Liver (tissue), 3 donors: ENCODE results near the gene HMGB4.

Experiments used
- GABPA ChIP-seq, 2 donors: IDR thresholded peaks in 1 of 2; conservative IDR thresholded peaks in 1 of 2; 2 replicates each; pipeline ENCODE4 v1.6.1; 2016; ENCODE audit warnings: antibody characterized with exemption in 2 of 2, mild to moderate bottlenecking in 1 of 2, moderate library complexity in 1 of 2
- NR2F2 ChIP-seq: IDR thresholded peaks from 2 replicates; pipeline ENCODE4 v1.6.1; 2016; ENCODE audit warnings: antibody characterized with exemption
- YY1 ChIP-seq: IDR thresholded peaks from 2 replicates; pipeline ENCODE4 v1.6.1; 2016; ENCODE audit warnings: antibody characterized with exemption, mild to moderate bottlenecking
- TF ChIP-seq, protein P1 (sequence below): fragments of 150-350 bp; IDR thresholded peaks from 2 replicates; pipeline ENCODE4 v1.5.1; 2017; ENCODE audit warnings: improper control_type of control experiment, low read depth, low read length; ENCODE audit not compliant: missing input control
- TF ChIP-seq, protein P2 (sequence below): IDR thresholded peaks from 2 replicates; pipeline ENCODE4 v1.6.1; 2016; ENCODE audit warnings: antibody characterized with exemption, mild to moderate bottlenecking
- donor health status: healthy.
- donor health status: healthy.

DNA sequence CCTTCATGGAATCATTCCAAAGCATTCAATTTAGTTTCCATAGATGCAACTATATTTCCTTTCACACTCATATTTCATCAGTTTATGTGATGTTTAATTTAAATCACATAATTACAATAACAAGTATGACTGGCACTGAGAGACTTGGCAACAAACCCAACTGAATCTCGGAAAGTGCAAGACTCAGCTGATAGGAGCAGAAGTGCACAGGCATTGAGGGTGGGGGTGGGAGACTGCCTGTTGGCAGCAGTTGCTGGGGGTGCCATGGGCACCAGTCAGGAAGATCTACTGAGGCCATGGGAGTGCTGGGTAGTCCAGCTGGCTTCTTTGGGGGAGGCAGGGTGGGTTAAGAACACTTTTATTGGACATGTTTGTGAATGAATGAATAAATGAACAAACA is 10.4 kb upstream of the HMGB4 start:
- TF ChIP-seq, protein P1, sequence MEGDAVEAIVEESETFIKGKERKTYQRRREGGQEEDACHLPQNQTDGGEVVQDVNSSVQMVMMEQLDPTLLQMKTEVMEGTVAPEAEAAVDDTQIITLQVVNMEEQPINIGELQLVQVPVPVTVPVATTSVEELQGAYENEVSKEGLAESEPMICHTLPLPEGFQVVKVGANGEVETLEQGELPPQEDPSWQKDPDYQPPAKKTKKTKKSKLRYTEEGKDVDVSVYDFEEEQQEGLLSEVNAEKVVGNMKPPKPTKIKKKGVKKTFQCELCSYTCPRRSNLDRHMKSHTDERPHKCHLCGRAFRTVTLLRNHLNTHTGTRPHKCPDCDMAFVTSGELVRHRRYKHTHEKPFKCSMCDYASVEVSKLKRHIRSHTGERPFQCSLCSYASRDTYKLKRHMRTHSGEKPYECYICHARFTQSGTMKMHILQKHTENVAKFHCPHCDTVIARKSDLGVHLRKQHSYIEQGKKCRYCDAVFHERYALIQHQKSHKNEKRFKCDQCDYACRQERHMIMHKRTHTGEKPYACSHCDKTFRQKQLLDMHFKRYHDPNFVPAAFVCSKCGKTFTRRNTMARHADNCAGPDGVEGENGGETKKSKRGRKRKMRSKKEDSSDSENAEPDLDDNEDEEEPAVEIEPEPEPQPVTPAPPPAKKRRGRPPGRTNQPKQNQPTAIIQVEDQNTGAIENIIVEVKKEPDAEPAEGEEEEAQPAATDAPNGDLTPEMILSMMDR = no peak
- TF ChIP-seq GABPA (IDR thresholded peaks at IDR 0.05 in 1 of 2, conservative IDR thresholded peaks at IDR 0.05 in 1 of 2) = no peak
- TF ChIP-seq, protein P2, sequence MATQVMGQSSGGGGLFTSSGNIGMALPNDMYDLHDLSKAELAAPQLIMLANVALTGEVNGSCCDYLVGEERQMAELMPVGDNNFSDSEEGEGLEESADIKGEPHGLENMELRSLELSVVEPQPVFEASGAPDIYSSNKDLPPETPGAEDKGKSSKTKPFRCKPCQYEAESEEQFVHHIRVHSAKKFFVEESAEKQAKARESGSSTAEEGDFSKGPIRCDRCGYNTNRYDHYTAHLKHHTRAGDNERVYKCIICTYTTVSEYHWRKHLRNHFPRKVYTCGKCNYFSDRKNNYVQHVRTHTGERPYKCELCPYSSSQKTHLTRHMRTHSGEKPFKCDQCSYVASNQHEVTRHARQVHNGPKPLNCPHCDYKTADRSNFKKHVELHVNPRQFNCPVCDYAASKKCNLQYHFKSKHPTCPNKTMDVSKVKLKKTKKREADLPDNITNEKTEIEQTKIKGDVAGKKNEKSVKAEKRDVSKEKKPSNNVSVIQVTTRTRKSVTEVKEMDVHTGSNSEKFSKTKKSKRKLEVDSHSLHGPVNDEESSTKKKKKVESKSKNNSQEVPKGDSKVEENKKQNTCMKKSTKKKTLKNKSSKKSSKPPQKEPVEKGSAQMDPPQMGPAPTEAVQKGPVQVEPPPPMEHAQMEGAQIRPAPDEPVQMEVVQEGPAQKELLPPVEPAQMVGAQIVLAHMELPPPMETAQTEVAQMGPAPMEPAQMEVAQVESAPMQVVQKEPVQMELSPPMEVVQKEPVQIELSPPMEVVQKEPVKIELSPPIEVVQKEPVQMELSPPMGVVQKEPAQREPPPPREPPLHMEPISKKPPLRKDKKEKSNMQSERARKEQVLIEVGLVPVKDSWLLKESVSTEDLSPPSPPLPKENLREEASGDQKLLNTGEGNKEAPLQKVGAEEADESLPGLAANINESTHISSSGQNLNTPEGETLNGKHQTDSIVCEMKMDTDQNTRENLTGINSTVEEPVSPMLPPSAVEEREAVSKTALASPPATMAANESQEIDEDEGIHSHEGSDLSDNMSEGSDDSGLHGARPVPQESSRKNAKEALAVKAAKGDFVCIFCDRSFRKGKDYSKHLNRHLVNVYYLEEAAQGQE = no peak
- no peak for TF ChIP-seq NR2F2
- no peak for TF ChIP-seq YY1
